ENCODE measurements around the gene LRRC39.
"Not testable (repeated sequence)": the region's sequence is repeated elsewhere in the genome, so short reads cannot be mapped to it uniquely, and the experiment has no call there.

Gene LRRC39

DNA sequence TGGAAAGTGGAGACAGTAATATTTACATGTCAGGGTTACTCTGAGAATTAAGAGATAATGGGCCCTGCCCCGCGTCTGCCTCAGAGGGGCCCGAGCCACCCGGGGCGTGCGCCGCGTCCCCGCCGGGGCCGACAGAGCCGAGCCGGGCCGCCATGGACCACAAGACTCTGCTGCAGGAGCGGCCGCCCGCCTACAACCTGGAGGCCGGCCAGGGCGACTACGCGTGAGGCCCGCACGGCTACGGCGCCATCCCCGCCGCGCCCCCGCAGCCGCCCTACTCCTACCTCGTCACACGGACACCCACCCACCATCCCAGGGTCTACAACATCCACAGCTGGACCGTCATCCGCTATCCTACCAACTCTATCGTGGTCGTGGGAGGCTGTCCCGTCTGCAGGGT lies 35.1 kb upstream of the LRRC39 start:
- peaks cover 38% of the 10 kb centered on the region; the same call in 1 of the 2 replicates for H3K36me3 ChIP-seq (ENCODE audit: insufficient read depth, low read length)
- no peaks in the 10 kb centered on the region for H3K9me3 ChIP-seq (ENCODE audit: insufficient read depth, low read depth, low read length)
- H3K4me3 ChIP-seq (ENCODE audit: low read length, poor library complexity, severe bottlenecking) = no peak overlapping the region
- no peaks in the 10 kb centered on the region for H3K4me1 ChIP-seq (ENCODE audit: insufficient read depth, low read length, poor library complexity, severe bottlenecking)
- no peaks in the 10 kb centered on the region for H4K20me1 ChIP-seq (ENCODE audit: insufficient read depth, low read length, poor library complexity, severe bottlenecking)
- no peak overlapping the region for H3K9ac ChIP-seq (ENCODE audit: low read depth, low read length, poor library complexity, severe bottlenecking)
- no peaks in the 10 kb centered on the region for H3K9me2 ChIP-seq (replicated peaks; ENCODE audit: low read depth, low read length)
- H3K27me3 ChIP-seq (ENCODE audit: insufficient read depth, low read length, poor library complexity, severe bottlenecking) = no peaks in the 10 kb centered on the region
- H2AFZ ChIP-seq (ENCODE audit: low read length) = no peak overlapping the region
- H3K4me2 ChIP-seq (ENCODE audit: low read depth, low read length, poor library complexity, severe bottlenecking) = no peak overlapping the region
- no peaks in the 10 kb centered on the region for H3F3A ChIP-seq (ENCODE audit: low read depth)
- H3K79me2 ChIP-seq (ENCODE audit: insufficient read depth, low read length) = no peaks in the 10 kb centered on the region
- TF ChIP-seq, protein P1, sequence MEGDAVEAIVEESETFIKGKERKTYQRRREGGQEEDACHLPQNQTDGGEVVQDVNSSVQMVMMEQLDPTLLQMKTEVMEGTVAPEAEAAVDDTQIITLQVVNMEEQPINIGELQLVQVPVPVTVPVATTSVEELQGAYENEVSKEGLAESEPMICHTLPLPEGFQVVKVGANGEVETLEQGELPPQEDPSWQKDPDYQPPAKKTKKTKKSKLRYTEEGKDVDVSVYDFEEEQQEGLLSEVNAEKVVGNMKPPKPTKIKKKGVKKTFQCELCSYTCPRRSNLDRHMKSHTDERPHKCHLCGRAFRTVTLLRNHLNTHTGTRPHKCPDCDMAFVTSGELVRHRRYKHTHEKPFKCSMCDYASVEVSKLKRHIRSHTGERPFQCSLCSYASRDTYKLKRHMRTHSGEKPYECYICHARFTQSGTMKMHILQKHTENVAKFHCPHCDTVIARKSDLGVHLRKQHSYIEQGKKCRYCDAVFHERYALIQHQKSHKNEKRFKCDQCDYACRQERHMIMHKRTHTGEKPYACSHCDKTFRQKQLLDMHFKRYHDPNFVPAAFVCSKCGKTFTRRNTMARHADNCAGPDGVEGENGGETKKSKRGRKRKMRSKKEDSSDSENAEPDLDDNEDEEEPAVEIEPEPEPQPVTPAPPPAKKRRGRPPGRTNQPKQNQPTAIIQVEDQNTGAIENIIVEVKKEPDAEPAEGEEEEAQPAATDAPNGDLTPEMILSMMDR (conservative IDR thresholded peaks at IDR 0.05; ENCODE audit: low read length) = no peak
- no peak for TF ChIP-seq EZH2phosphoT487 (IDR thresholded peaks at IDR 0.05; ENCODE audit: borderline replicate concordance)

- H3K4me3 ChIP-seq (ENCODE audit: low read length, poor library complexity, severe bottlenecking) = no peak overlapping the region
- H3K27me3 ChIP-seq (ENCODE audit: insufficient read depth, low read length, poor library complexity, severe bottlenecking) = no peaks in the 10 kb centered on the region
- no peaks in the 10 kb centered on the region for H3K79me2 ChIP-seq (ENCODE audit: insufficient read depth, low read length)
- no peaks in the 10 kb centered on the region for H4K20me1 ChIP-seq (ENCODE audit: insufficient read depth, low read length, poor library complexity, severe bottlenecking)
- H3F3A ChIP-seq (ENCODE audit: low read depth) = no peaks in the 10 kb centered on the region
- no peaks in the 10 kb centered on the region for H3K9me2 ChIP-seq (replicated peaks; ENCODE audit: low read depth, low read length)
- 0 out of 2 replicates have a peak, but pooled peaks cover 4% of the 10 kb centered on the region for H3K9me3 ChIP-seq (ENCODE audit: insufficient read depth, low read depth, low read length)
- peaks cover 15% of the 10 kb centered on the region; the same call in 1 of the 2 replicates for H3K36me3 ChIP-seq (ENCODE audit: insufficient read depth, low read length)
- no peaks in the 10 kb centered on the region for H3K4me1 ChIP-seq (ENCODE audit: insufficient read depth, low read length, poor library complexity, severe bottlenecking)
- no peak overlapping the region for H3K9ac ChIP-seq (ENCODE audit: low read depth, low read length, poor library complexity, severe bottlenecking)
- H2AFZ ChIP-seq (ENCODE audit: low read length) = no peak overlapping the region
- H3K4me2 ChIP-seq (ENCODE audit: low read depth, low read length, poor library complexity, severe bottlenecking) = no peak overlapping the region
- TF ChIP-seq, protein P1 (conservative IDR thresholded peaks at IDR 0.05; ENCODE audit: low read length) = no peak
- TF ChIP-seq EZH2phosphoT487 (IDR thresholded peaks at IDR 0.05; ENCODE audit: borderline replicate concordance) = no peak
Observed at GRCh38 chr1:100206301-100206700, 28.2 kb upstream of the LRRC39 start.

GRCh38 chr1:100205593-100205992 lies 27.5 kb upstream of the LRRC39 start:
- not testable (repeated sequence) for H3K9me2 ChIP-seq (replicated peaks; ENCODE audit: low read depth, low read length); H3F3A ChIP-seq (ENCODE audit: low read depth); H3K4me3 ChIP-seq (ENCODE audit: low read length, poor library complexity, severe bottlenecking); H4K20me1 ChIP-seq (ENCODE audit: insufficient read depth, low read length, poor library complexity, severe bottlenecking); H3K79me2 ChIP-seq (ENCODE audit: insufficient read depth, low read length); H3K9me3 ChIP-seq (ENCODE audit: insufficient read depth, low read depth, low read length); H3K4me1 ChIP-seq (ENCODE audit: insufficient read depth, low read length, poor library complexity, severe bottlenecking); H3K4me2 ChIP-seq (ENCODE audit: low read depth, low read length, poor library complexity, severe bottlenecking); H3K27me3 ChIP-seq (ENCODE audit: insufficient read depth, low read length, poor library complexity, severe bottlenecking); H2AFZ ChIP-seq (ENCODE audit: low read length); H3K9ac ChIP-seq (ENCODE audit: low read depth, low read length, poor library complexity, severe bottlenecking)
- peaks cover 15% of the 10 kb centered on the region; the same call in 1 of the 2 replicates for H3K36me3 ChIP-seq (ENCODE audit: insufficient read depth, low read length)

- H3K9ac ChIP-seq (ENCODE audit: low read depth, low read length, poor library complexity, severe bottlenecking); H3K9me2 ChIP-seq (replicated peaks; ENCODE audit: low read depth, low read length); H4K20me1 ChIP-seq (ENCODE audit: insufficient read depth, low read length, poor library complexity, severe bottlenecking); H3K4me1 ChIP-seq (ENCODE audit: insufficient read depth, low read length, poor library complexity, severe bottlenecking); H3K79me2 ChIP-seq (ENCODE audit: insufficient read depth, low read length); H2AFZ ChIP-seq (ENCODE audit: low read length); H3K27me3 ChIP-seq (ENCODE audit: insufficient read depth, low read length, poor library complexity, severe bottlenecking); H3K4me3 ChIP-seq (ENCODE audit: low read length, poor library complexity, severe bottlenecking); H3K4me2 ChIP-seq (ENCODE audit: low read depth, low read length, poor library complexity, severe bottlenecking); H3K9me3 ChIP-seq (ENCODE audit: insufficient read depth, low read depth, low read length); H3F3A ChIP-seq (ENCODE audit: low read depth): not testable (repeated sequence)
- peaks cover 19% of the 10 kb centered on the region; the same call in 1 of the 2 replicates for H3K36me3 ChIP-seq (ENCODE audit: insufficient read depth, low read length)
Observed at GRCh38 chr1:100205103-100205502, 27.0 kb upstream of the LRRC39 start.

DNA sequence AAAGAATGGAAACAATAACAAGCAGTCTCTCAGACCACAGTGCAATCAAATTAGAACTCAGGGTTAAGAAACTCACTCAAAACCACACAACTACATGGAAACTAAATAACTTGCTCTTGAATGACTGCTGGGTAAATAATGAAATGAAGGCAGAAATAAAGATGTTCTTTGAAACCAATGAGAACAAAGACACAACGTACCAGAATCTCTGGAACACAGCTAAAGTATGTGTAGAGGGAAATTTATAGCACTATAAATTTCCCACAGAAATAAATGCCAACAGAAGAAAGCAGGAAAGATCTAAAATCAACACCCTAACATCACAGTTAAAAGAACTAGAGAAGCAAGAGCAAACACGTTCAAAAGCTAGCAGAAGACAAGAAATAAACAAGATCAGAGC lies 24.6 kb upstream of the LRRC39 start:
- not testable (repeated sequence) for H3K4me3 ChIP-seq (ENCODE audit: low read length, poor library complexity, severe bottlenecking); H3K9ac ChIP-seq (ENCODE audit: low read depth, low read length, poor library complexity, severe bottlenecking); H3F3A ChIP-seq (ENCODE audit: low read depth); H3K79me2 ChIP-seq (ENCODE audit: insufficient read depth, low read length); H2AFZ ChIP-seq (ENCODE audit: low read length); H3K9me2 ChIP-seq (replicated peaks; ENCODE audit: low read depth, low read length); H3K4me2 ChIP-seq (ENCODE audit: low read depth, low read length, poor library complexity, severe bottlenecking); H3K9me3 ChIP-seq (ENCODE audit: insufficient read depth, low read depth, low read length); H3K27me3 ChIP-seq (ENCODE audit: insufficient read depth, low read length, poor library complexity, severe bottlenecking); H3K4me1 ChIP-seq (ENCODE audit: insufficient read depth, low read length, poor library complexity, severe bottlenecking); H4K20me1 ChIP-seq (ENCODE audit: insufficient read depth, low read length, poor library complexity, severe bottlenecking)
- H3K36me3 ChIP-seq (ENCODE audit: insufficient read depth, low read length) = peaks cover 27% of the 10 kb centered on the region; the same call in 1 of the 2 replicates

DNA sequence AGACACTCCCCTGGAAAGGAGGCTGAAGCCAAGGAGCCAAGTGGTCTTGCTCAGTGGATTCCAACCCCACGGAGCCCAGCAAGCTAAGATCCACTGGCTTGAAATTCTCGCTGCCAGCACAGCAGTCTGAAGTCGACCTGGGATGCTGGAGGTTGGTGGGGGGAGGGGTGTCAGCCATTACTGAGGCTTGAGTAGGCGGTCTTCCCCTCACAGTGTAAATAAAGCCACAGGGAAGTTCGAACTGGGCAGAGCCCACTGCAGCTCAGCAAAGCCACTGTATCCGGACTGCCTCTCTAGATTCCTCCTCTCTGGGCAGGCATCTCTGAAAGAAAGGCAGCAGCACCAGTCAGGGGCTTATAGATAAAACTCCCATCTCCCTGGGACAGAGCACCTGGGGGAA lies 22.0 kb upstream of the LRRC39 start:
- not testable (repeated sequence) for H3K4me1 ChIP-seq (ENCODE audit: insufficient read depth, low read length, poor library complexity, severe bottlenecking); H3K27me3 ChIP-seq (ENCODE audit: insufficient read depth, low read length, poor library complexity, severe bottlenecking); H3K9me3 ChIP-seq (ENCODE audit: insufficient read depth, low read depth, low read length); H3K4me3 ChIP-seq (ENCODE audit: low read length, poor library complexity, severe bottlenecking); H3K79me2 ChIP-seq (ENCODE audit: insufficient read depth, low read length); H2AFZ ChIP-seq (ENCODE audit: low read length); H3K9ac ChIP-seq (ENCODE audit: low read depth, low read length, poor library complexity, severe bottlenecking); H3K9me2 ChIP-seq (replicated peaks; ENCODE audit: low read depth, low read length); H4K20me1 ChIP-seq (ENCODE audit: insufficient read depth, low read length, poor library complexity, severe bottlenecking); H3F3A ChIP-seq (ENCODE audit: low read depth); H3K4me2 ChIP-seq (ENCODE audit: low read depth, low read length, poor library complexity, severe bottlenecking)
- H3K36me3 ChIP-seq (ENCODE audit: insufficient read depth, low read length) = peaks cover 29% of the 10 kb centered on the region; the same call in 1 of the 2 replicates

Data from Loucy (cell line).